ENCODE results near the gene PLEKHA8. TPM values are rescaled to one million over a fixed set of nuclear protein-coding genes. Genes with fewer than 3 reads are reported as not detected.

Gene PLEKHA8
- total RNA-seq, 1 donor from 2014 or later: 4.8 TPM

DNA sequence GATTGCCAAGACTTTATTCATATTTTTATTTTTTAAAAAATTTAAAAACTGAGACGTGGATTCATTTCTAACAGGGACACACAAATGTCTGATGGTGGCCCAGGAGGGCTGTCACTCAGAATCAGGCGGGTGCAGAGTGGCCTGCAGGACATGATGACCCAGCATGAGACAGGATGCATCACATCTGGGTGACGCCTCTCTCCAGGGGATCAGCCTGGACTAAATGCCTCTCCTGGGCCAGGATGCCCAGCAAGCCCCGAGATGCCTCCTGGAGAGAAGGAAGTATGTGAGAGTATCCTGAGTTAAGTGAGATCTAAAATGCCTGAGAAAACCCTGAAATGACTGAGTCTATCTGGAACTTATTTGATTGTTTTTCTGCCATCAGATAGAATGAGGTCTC, 89.7 kb downstream of the PLEKHA8 start:
- no peaks in the 10 kb centered on the region for H3K27me3 ChIP-seq
- peaks cover 0 to 11% of the 10 kb centered on the region in 2 donors for H3K4me1 ChIP-seq
- H3K27ac ChIP-seq: peak overlapping the region in 1 of 2 donors; percentile 84
- intact Hi-C loops (cut with DNase I): loop anchor here (2.0 kb wide), 3 partner anchors 17 to 49 kb away; partner anchors contain the start of gene MTURN
- H3K36me3 ChIP-seq: no peaks in the 10 kb centered on the region
- no peak for DNase-seq (ENCODE audit: low spot score in 2 of 2)
- TF ChIP-seq, protein P1, sequence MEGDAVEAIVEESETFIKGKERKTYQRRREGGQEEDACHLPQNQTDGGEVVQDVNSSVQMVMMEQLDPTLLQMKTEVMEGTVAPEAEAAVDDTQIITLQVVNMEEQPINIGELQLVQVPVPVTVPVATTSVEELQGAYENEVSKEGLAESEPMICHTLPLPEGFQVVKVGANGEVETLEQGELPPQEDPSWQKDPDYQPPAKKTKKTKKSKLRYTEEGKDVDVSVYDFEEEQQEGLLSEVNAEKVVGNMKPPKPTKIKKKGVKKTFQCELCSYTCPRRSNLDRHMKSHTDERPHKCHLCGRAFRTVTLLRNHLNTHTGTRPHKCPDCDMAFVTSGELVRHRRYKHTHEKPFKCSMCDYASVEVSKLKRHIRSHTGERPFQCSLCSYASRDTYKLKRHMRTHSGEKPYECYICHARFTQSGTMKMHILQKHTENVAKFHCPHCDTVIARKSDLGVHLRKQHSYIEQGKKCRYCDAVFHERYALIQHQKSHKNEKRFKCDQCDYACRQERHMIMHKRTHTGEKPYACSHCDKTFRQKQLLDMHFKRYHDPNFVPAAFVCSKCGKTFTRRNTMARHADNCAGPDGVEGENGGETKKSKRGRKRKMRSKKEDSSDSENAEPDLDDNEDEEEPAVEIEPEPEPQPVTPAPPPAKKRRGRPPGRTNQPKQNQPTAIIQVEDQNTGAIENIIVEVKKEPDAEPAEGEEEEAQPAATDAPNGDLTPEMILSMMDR (IDR thresholded peaks at IDR 0.05): no peak
- peaks cover 4 to 7% of the 10 kb centered on the region in 2 donors for H3K9me3 ChIP-seq
- no peak overlapping the region for H3K4me3 ChIP-seq

- intact Hi-C loops (cut with DNase I): no loop called here
Observed at GRCh38 chr7:30119890-30120577, 91.8 kb downstream of the PLEKHA8 start.

GRCh38 chr7:30133736-30134610, 105.8 kb downstream of the PLEKHA8 start:
- TF ChIP-seq, protein P1 (IDR thresholded peaks at IDR 0.05): no peak
- H3K27me3 ChIP-seq: no peaks in the 10 kb centered on the region
- H3K36me3 ChIP-seq: no peaks in the 10 kb centered on the region
- H3K4me1 ChIP-seq: peaks cover 7 to 9% of the 10 kb centered on the region in 2 donors
- DNase-seq (ENCODE audit: low spot score in 2 of 2): no peak
- H3K9me3 ChIP-seq: no peaks in the 10 kb centered on the region
- H3K4me3 ChIP-seq: peak overlapping the region; percentile 84 to 85
- intact Hi-C loops (cut with DNase I): loop anchor here (1.0 to 10.0 kb wide), 5 partner anchors 17 to 461 kb away; partner anchors contain the start of genes GARS1, PLEKHA8 and ZNRF2
- peak overlapping the region; percentile 89 to 96 for H3K27ac ChIP-seq

More at GRCh38 chr7:30119890-30120577, 91.8 kb downstream of the PLEKHA8 start:
- TF ChIP-seq, protein P1 (IDR thresholded peaks at IDR 0.05): no peak
- no peak for DNase-seq (ENCODE audit: low spot score in 2 of 2)
- Histone ChIP-seq H3K36me3 (no peaks in the 10 kb centered on the region), H3K9me3 (no peaks in the 10 kb centered on the region), H3K27ac (no peak overlapping the region), H3K27me3 (no peaks in the 10 kb centered on the region), H3K4me1 (peaks cover 0 to 11% of the 10 kb centered on the region in 2 donors), H3K4me3 (no peak overlapping the region)

DNA sequence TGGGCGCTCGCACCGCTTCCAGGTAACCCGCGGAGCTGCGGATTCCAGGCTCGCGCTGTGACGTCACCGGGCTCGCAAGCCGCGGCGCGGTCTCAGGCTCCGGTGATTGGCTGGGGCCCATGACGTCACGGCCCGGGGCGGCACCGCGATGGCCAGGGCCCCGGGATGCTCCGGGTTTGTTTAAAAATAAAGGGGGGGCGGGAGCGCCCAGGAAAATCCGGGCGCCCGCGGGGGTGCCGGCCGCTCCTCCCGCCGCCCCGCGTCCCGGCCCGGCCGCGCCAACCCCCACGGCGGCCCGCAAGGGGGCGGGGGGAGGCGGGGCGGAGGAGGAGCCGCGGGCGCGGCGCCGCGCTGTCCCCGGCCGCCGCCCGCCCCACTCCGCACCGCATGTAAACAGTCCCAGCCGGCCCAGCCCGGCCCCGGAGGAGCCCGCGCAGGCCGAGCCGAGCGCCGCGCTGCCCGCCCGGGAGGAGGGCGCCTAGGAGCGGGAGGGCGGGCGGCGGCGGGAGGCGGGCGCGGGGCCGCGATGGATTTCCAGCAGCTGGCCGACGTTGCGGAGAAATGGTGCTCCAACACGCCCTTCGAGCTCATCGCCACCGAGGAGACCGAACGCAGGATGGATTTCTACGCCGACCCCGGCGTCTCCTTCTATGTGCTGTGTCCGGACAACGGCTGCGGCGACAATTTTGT, 106.5 kb downstream of the PLEKHA8 start, which contains the start of gene MTURN:
MTURN (plus strand) TSS at position 376 of the 690 bp plus-strand sequence; CDS start at position 527, 151 bp downstream.
- TF ChIP-seq, protein P1 (IDR thresholded peaks at IDR 0.05): peak in 1 of 3 experiments; percentile 10
- intact Hi-C loops (cut with DNase I): loop anchor here (1.0 to 10.0 kb wide), 7 partner anchors 18 to 460 kb away; partner anchors contain the start of genes GARS1, PLEKHA8, SCRN1 and ZNRF2
- Histone ChIP-seq H3K4me1 (peaks cover 8 to 12% of the 10 kb centered on the region in 2 donors), H3K36me3 (no peaks in the 10 kb centered on the region), H3K27ac (peak within 1 kb of the TSS; percentile 89 to 96), H3K9me3 (no peaks in the 10 kb centered on the region), H3K27me3 (no peaks in the 10 kb centered on the region), H3K4me3 (peak within 1 kb of the TSS; percentile 84 to 85)
- peak; percentile 56 to 94 for DNase-seq (ENCODE audit: low spot score in 2 of 2)
